PC-3 (cell line): ENCODE data around the gene ZNF432. TPM values are rescaled to one million over a fixed set of nuclear protein-coding genes. Genes with fewer than 3 reads are reported as not detected.
A peak's percentile ranks its signal among the peaks of the same experiment; 100 is the strongest.

Source experiments
- ATAC-seq: fragments of 200-7000 bp; cut with Tn5 transposase; 2 replicates; pipeline ENCODE4 v1.9.1; 2020; ENCODE audit warnings: mild to moderate bottlenecking, moderate library complexity
- BruUV-seq: library from RNA; stranded (reverse); fragments of 400-500 nt; replicated peaks from 2 replicates; lab custom pipeline; 2021; lab: Mats Ljungman, UMichigan
- CTCF ChIA-PET: fragments of 300-600 bp; sonication (Branson Sonifier 250); formaldehyde crosslinking; loops from one replicate; lab custom pipeline; 2022; ENCODE audit warnings: antibody characterized with exemption; lab: Charles Lee
- POLR2A ChIA-PET: fragments of 300-600 bp; sonication (Branson Sonifier 250); formaldehyde crosslinking; loops from one replicate; lab custom pipeline; 2022; ENCODE audit warnings: antibody characterized with exemption; ENCODE audit not compliant: unreplicated experiment; lab: Charles Lee
- DNase-seq: peaks from one replicate; pipeline ENCODE4 v3.0.0-alpha.2; 2015
- H2AFZ ChIP-seq: fragments of 300-600 bp; sonication (generic); 2 replicates; pipeline ENCODE4 v1.6.0; 2016; ENCODE audit warnings: antibody characterized with exemption, low read length
- H3F3A ChIP-seq: fragments of 300-600 bp; sonication (generic); one replicate; pipeline ENCODE4 v1.6.0; 2017; ENCODE audit warnings: antibody characterized with exemption, low read length, control low read depth, mild to moderate bottlenecking; ENCODE audit not compliant: unreplicated experiment
- H3K27ac ChIP-seq: fragments of 300-600 bp; sonication (generic); 2 replicates; pipeline ENCODE4 v1.5.1; 2016; ENCODE audit warnings: mild to moderate bottlenecking, low read length
- H3K27me3 ChIP-seq: fragments of 300-600 bp; sonication (generic); 2 replicates; pipeline ENCODE4 v1.6.1; 2016; ENCODE audit warnings: low read length, mixed read lengths
- H3K36me3 ChIP-seq: fragments of 300-600 bp; sonication (generic); 2 replicates; pipeline ENCODE4 v1.6.1; 2016; ENCODE audit warnings: low read depth, mixed run types, low read length, mixed read lengths
- H3K4me1 ChIP-seq: fragments of 300-600 bp; sonication (generic); 2 replicates; pipeline ENCODE4 v1.5.1; 2016; ENCODE audit warnings: low read length; ENCODE audit not compliant: insufficient read depth
- H3K4me2 ChIP-seq: fragments of 300-600 bp; sonication (generic); 2 replicates; pipeline ENCODE4 v1.6.0; 2016; ENCODE audit warnings: low read length
- H3K4me3 ChIP-seq: fragments of 300-600 bp; sonication (generic); 2 replicates; pipeline ENCODE4 v1.5.1; 2016; ENCODE audit warnings: mild to moderate bottlenecking, low read length, mixed read lengths
- H3K79me2 ChIP-seq: fragments of 300-600 bp; sonication (generic); 2 replicates; pipeline ENCODE4 v1.6.1; 2017; ENCODE audit warnings: low read length, mixed read lengths
- H3K9ac ChIP-seq: fragments of 300-600 bp; sonication (generic); 2 replicates; pipeline ENCODE4 v1.6.0; 2016; ENCODE audit warnings: mild to moderate bottlenecking, low read length
- H3K9me2 ChIP-seq: fragments of 300-600 bp; sonication (generic); replicated peaks from 2 replicates; pipeline ENCODE4 v1.6.1; 2016; ENCODE audit warnings: mixed run types, low read length, mixed read lengths
- H3K9me3 ChIP-seq: fragments of 300-600 bp; sonication (generic); 2 replicates; pipeline ENCODE4 v1.6.1; 2016; ENCODE audit warnings: low read length, mixed read lengths
- H4K20me1 ChIP-seq: fragments of 300-600 bp; sonication (generic); 2 replicates; pipeline ENCODE4 v1.6.1; 2016; ENCODE audit warnings: low read length, mixed read lengths
- EZH2 ChIP-seq: fragments of 300-600 bp; sonication (generic); IDR thresholded peaks from one replicate; pipeline ENCODE4 v1.6.1; 2017; ENCODE audit warnings: antibody characterized with exemption, mild to moderate bottlenecking, low read length; ENCODE audit not compliant: unreplicated experiment
- EZH2phosphoT487 ChIP-seq: fragments of 300-600 bp; sonication (generic); IDR thresholded peaks from 2 replicates; pipeline ENCODE4 v1.6.1; 2018; ENCODE audit warnings: mild to moderate bottlenecking, antibody characterized with exemption, low read length, borderline replicate concordance
- intact Hi-C: fragments of 100-400 bp; cut with micrococcal nuclease; formaldehyde crosslinking; loops from 2 replicates; pipeline ENCODE4 v1.9.0; 2023
- total RNA-seq: library from RNA; depleted of rRNA; stranded (reverse); fragments of >200 nt; gene quantifications from 2 replicates; pipeline ENCODE4 v1.2.3, GENCODE V29; 2014
- TF ChIP-seq, protein P1 (sequence below): fragments of 300-600 bp; sonication (generic); conservative IDR thresholded peaks from 2 replicates; pipeline ENCODE4 v1.5.1; 2017; ENCODE audit warnings: antibody characterized with exemption, low read depth, mild to moderate bottlenecking, low read length

Gene ZNF432
- total RNA-seq, 1 experiment from 2014 or later = 6.4 TPM

DNA sequence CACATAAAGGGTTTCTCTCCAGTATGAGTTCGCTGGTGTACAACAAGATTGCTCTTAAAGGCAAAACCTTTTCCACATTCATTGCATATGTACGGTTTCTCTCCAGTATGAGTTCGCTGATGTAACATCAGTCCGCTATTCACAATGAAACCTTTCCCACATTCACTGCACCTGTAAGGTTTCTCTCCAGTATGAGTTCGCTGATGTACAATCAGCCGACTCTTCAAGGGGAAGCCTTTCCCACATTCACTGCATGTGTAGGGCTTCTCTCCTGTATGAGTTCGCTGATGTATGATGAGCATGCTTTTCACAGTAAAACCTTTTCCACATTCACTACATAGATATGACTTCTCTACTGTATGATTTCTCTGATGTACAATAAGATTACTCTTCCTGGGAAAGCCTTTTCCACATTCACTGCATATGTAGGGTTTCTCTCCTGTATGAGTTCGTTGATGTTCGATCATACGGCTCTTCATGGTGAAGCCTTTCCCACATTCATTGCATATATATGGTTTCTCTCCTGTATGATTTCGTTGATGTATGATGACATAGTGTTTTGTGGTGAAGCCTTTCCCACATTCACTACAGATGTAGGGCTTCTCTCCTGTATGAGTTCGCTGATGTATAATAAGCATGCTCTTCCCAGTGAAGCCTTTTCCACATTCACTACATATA lies 14.4 kb downstream of the ZNF432 start:
- Histone ChIP-seq H3K9ac (no peak overlapping the region), H3K9me3 (peaks cover 58% of the 10 kb centered on the region), H3K4me3 (peak overlapping the region; percentile 5; the same call in 1 of the 2 replicates), H3K9me2 (no peaks in the 10 kb centered on the region), H2AFZ (no peak overlapping the region), H3K4me1 (no peaks in the 10 kb centered on the region), H3K27ac (no peak overlapping the region), H3K36me3 (peaks cover 81% of the 10 kb centered on the region), H3K27me3 (no peaks in the 10 kb centered on the region), H3F3A (no peaks in the 10 kb centered on the region), H4K20me1 (no peaks in the 10 kb centered on the region), H3K4me2 (no peak overlapping the region), H3K79me2 (no peaks in the 10 kb centered on the region)
- CTCF ChIA-PET = no interaction called here
- intact Hi-C loops = no loop called here
- TF ChIP-seq, protein P1, sequence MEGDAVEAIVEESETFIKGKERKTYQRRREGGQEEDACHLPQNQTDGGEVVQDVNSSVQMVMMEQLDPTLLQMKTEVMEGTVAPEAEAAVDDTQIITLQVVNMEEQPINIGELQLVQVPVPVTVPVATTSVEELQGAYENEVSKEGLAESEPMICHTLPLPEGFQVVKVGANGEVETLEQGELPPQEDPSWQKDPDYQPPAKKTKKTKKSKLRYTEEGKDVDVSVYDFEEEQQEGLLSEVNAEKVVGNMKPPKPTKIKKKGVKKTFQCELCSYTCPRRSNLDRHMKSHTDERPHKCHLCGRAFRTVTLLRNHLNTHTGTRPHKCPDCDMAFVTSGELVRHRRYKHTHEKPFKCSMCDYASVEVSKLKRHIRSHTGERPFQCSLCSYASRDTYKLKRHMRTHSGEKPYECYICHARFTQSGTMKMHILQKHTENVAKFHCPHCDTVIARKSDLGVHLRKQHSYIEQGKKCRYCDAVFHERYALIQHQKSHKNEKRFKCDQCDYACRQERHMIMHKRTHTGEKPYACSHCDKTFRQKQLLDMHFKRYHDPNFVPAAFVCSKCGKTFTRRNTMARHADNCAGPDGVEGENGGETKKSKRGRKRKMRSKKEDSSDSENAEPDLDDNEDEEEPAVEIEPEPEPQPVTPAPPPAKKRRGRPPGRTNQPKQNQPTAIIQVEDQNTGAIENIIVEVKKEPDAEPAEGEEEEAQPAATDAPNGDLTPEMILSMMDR = no peak
- no peak for TF ChIP-seq EZH2
- TF ChIP-seq EZH2phosphoT487 = no peak
- no TSS peak for BruUV-seq
- ATAC-seq = no peak
- POLR2A ChIA-PET = no interaction called here
- no peak for DNase-seq

DNA sequence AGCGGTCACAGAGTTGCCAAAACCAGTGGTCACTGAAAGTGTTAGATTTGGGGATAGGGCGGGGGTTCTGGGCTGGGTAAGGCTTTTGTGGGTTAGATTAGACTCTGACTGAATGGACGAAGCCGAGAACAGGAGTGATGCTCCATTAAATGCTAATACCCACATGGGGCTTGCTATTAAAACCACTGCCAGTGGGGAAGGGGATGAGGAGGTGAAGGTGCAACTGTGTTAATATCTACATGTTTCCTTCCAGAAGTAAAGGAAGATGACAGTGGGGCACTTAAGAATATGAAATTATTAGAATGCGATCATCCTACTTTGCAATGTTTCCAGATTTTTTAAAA lies 19.9 kb downstream of the ZNF432 start:
- Histone ChIP-seq H2AFZ (peak overlapping the region; percentile 97), H3K4me2 (peak overlapping the region; percentile 86), H3K27ac (peak overlapping the region; percentile 74), H3K9me3 (peaks cover 39% of the 10 kb centered on the region), H3K79me2 (peaks cover 13% of the 10 kb centered on the region), H4K20me1 (no peaks in the 10 kb centered on the region), H3K4me1 (no peaks in the 10 kb centered on the region), H3F3A (no peaks in the 10 kb centered on the region), H3K36me3 (peaks cover 62% of the 10 kb centered on the region), H3K9ac (peak overlapping the region; percentile 84), H3K4me3 (peak overlapping the region; percentile 83), H3K27me3 (no peaks in the 10 kb centered on the region), H3K9me2 (no peaks in the 10 kb centered on the region)
- intact Hi-C loops = no loop called here
- DNase-seq = peak; percentile 7
- BruUV-seq = TSS peak; percentile 62
- ATAC-seq = peak; percentile 30
- ChIA-PET CTCF (no interaction called here), POLR2A (interaction anchor here (0.6 kb wide), 1 partner anchor 15 kb away, joined by 3 read pairs; no protein-coding TSS in a partner anchor)
- TF ChIP-seq, protein P1 = no peak
- TF ChIP-seq EZH2phosphoT487 (no peak), EZH2 (no peak)
